Measurements from ENCODE around the gene LLGL1. TPM values are rescaled to one million over a fixed set of nuclear protein-coding genes. Genes with fewer than 3 reads are reported as not detected.

Gene LLGL1
- polyA plus RNA-seq, 2 of the 4 experiments (the other 2 are of a cell fraction) = 11.2 to 19.3 TPM

DNA sequence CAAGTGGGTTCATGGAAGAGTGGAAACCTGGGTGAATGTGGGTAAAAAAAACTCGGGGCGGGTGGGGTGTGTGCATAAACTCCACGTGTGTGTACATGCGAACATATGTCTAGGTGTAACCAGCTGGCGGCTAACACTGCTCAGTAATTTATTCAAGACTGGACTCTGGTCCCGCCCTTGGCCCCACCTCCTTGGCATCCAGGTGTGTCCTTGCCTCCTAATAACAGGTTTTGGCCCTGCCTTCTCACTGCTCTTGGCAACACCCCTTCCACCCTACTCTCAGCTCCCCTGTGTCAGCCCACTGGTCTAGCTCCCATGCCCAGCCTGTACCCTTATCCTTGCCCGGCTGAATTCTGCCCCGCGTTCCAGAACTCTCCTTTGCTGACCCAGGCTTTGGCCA lies 24.8 kb downstream of the LLGL1 start:
- Histone ChIP-seq H3K9me3 (no peaks in the 10 kb centered on the region), H3K4me2 (no peak overlapping the region), H3K4me3 (no peak overlapping the region), H3K27ac (no peak overlapping the region), H3K4me1 (peaks cover 10% of the 10 kb centered on the region; the same call in 2 of the 3 replicates)
- ATAC-seq = no peak
- TF ChIP-seq RNF2 (IDR thresholded peaks at IDR 0.05; ENCODE audit: borderline replicate concordance, low read depth) (no peak), EHF (CRISPR knock-in tag; IDR thresholded peaks at IDR 0.05) (no peak), HOXB5 (CRISPR knock-in tag; IDR thresholded peaks at IDR 0.05) (no peak), SMC3 (IDR thresholded peaks at IDR 0.05) (no peak), ZC3H11A (IDR thresholded peaks at IDR 0.05) (no peak), BHLHE40 (IDR thresholded peaks at IDR 0.05; ENCODE audit: low read depth, low read length) (no peak), TP53 (CRISPR knock-in tag; IDR thresholded peaks at IDR 0.05) (no peak), TFCP2L1 (CRISPR knock-in tag; IDR thresholded peaks at IDR 0.05) (no peak), RCOR1 (IDR thresholded peaks at IDR 0.05; ENCODE audit: low read depth, low read length) (no peak), RFX5 (IDR thresholded peaks at IDR 0.05) (no peak), EP300 (IDR thresholded peaks at IDR 0.05) (no peak), FOSB (CRISPR knock-in tag; IDR thresholded peaks at IDR 0.05) (no peak)
- TF ChIP-seq, protein P1, sequence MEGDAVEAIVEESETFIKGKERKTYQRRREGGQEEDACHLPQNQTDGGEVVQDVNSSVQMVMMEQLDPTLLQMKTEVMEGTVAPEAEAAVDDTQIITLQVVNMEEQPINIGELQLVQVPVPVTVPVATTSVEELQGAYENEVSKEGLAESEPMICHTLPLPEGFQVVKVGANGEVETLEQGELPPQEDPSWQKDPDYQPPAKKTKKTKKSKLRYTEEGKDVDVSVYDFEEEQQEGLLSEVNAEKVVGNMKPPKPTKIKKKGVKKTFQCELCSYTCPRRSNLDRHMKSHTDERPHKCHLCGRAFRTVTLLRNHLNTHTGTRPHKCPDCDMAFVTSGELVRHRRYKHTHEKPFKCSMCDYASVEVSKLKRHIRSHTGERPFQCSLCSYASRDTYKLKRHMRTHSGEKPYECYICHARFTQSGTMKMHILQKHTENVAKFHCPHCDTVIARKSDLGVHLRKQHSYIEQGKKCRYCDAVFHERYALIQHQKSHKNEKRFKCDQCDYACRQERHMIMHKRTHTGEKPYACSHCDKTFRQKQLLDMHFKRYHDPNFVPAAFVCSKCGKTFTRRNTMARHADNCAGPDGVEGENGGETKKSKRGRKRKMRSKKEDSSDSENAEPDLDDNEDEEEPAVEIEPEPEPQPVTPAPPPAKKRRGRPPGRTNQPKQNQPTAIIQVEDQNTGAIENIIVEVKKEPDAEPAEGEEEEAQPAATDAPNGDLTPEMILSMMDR (IDR thresholded peaks at IDR 0.05) = no peak
- TF ChIP-seq, protein P2, sequence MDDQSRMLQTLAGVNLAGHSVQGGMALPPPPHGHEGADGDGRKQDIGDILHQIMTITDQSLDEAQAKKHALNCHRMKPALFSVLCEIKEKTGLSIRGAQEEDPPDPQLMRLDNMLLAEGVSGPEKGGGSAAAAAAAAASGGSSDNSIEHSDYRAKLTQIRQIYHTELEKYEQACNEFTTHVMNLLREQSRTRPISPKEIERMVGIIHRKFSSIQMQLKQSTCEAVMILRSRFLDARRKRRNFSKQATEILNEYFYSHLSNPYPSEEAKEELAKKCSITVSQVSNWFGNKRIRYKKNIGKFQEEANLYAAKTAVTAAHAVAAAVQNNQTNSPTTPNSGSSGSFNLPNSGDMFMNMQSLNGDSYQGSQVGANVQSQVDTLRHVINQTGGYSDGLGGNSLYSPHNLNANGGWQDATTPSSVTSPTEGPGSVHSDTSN (IDR thresholded peaks at IDR 0.05) = no peak
- TF ChIP-seq, protein P3, sequence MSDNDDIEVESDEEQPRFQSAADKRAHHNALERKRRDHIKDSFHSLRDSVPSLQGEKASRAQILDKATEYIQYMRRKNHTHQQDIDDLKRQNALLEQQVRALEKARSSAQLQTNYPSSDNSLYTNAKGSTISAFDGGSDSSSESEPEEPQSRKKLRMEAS (IDR thresholded peaks at IDR 0.05) = no peak
- 87% methylated on average over 9 of the region's 9 CpGs for WGBS (ENCODE audit: missing lambda C conversion rate)
- no peak for FAIRE-seq
- CTCF ChIA-PET = interaction anchor here (0.9 to 6.8 kb wide), 4 partner anchors 13 to 58 kb away, joined by 3 to 103 read pairs (median 16); no protein-coding TSS in a partner anchor
- POLR2A ChIA-PET = no interaction called here
- DNase-seq (ENCODE audit: low read depth in 1 of 2, low spot score in 1 of 2) = no peak

DNA sequence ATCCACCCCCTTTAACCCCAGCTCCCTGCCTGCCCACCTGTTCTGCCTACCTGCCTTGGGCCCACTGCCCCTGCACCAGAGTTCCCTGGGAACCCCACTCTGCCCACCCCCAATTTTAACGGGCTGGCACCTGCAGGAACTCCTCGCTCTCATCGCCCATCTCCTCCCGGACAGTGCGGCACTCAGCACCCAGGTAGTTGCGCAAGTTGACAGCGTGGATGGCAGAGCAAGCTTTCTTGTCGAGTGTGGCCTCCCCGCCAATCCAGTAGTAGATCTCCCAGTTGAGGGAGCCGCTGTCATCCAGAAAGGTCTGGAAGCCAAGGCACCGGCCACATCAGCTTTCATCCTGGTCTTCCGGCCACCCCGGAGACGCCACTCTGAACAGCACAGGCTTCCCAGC lies 25.3 kb downstream of the LLGL1 start:
- ATAC-seq = no peak
- ChIA-PET POLR2A (no interaction called here), CTCF (interaction anchor here (0.9 to 6.8 kb wide), 4 partner anchors 12 to 58 kb away, joined by 3 to 103 read pairs (median 16); no protein-coding TSS in a partner anchor)

DNA sequence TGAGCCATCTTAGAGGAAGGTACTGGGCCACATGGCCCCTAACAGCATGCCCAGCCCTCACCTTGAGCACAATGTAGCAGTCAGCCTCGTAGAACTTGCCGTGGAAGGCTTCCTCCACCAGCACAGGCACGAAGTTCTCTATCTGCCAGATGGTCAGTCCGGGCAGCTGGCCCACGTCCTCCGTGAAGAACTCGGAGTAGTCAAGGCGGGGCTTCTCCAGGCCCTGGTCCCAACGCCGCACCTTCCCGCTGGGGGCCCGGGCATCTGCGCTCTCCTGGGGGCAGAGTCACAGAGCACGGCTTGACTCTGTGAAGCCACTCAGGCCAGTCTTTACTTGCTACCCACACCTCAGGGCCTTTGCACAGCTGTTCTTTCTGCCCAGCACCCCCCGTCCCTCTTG lies 25.8 kb downstream of the LLGL1 start:
- Histone ChIP-seq H3K27ac (no peak overlapping the region), H3K9me3 (no peaks in the 10 kb centered on the region), H3K4me2 (no peak overlapping the region), H3K4me3 (no peak overlapping the region), H3K4me1 (peaks cover 10% of the 10 kb centered on the region; the same call in 2 of the 3 replicates)
- ATAC-seq (no peak), FAIRE-seq (no peak), DNase-seq (ENCODE audit: low read depth in 1 of 2, low spot score in 1 of 2) (no peak)
- WGBS (ENCODE audit: missing lambda C conversion rate) = 95% methylated on average over 15 of the region's 15 CpGs
- TF ChIP-seq HDAC2 (IDR thresholded peaks at IDR 0.05) = no peak
- TF ChIP-seq, protein P4, sequence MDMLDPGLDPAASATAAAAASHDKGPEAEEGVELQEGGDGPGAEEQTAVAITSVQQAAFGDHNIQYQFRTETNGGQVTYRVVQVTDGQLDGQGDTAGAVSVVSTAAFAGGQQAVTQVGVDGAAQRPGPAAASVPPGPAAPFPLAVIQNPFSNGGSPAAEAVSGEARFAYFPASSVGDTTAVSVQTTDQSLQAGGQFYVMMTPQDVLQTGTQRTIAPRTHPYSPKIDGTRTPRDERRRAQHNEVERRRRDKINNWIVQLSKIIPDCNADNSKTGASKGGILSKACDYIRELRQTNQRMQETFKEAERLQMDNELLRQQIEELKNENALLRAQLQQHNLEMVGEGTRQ (IDR thresholded peaks at IDR 0.05) = no peak
- TF ChIP-seq, protein P5, sequence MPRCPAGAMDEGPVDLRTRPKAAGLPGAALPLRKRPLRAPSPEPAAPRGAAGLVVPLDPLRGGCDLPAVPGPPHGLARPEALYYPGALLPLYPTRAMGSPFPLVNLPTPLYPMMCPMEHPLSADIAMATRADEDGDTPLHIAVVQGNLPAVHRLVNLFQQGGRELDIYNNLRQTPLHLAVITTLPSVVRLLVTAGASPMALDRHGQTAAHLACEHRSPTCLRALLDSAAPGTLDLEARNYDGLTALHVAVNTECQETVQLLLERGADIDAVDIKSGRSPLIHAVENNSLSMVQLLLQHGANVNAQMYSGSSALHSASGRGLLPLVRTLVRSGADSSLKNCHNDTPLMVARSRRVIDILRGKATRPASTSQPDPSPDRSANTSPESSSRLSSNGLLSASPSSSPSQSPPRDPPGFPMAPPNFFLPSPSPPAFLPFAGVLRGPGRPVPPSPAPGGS (IDR thresholded peaks at IDR 0.05) = no peak
- TF ChIP-seq MYC (IDR thresholded peaks at IDR 0.05; ENCODE audit: borderline replicate concordance, low read length) = no peak
- TF ChIP-seq ESRRA (IDR thresholded peaks at IDR 0.05; ENCODE audit: borderline replicate concordance, low read length) = no peak
- no peak for TF ChIP-seq TFCP2L1 (CRISPR knock-in tag; IDR thresholded peaks at IDR 0.05)
- no peak for TF ChIP-seq ZFP36 (IDR thresholded peaks at IDR 0.05; ENCODE audit: borderline replicate concordance, partially characterized antibody)
- TF ChIP-seq CHD2 (IDR thresholded peaks at IDR 0.05; ENCODE audit: low read length, partially characterized antibody) = no peak
- TF ChIP-seq, protein P6, sequence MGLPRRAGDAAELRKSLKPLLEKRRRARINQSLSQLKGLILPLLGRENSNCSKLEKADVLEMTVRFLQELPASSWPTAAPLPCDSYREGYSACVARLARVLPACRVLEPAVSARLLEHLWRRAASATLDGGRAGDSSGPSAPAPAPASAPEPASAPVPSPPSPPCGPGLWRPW (IDR thresholded peaks at IDR 0.05) = no peak
- POLR2A ChIA-PET = no interaction called here
- CTCF ChIA-PET = interaction anchor here (1.6 to 6.8 kb wide), 3 partner anchors 12 to 33 kb away, joined by 3 to 103 read pairs (median 30); no protein-coding TSS in a partner anchor

More for the DNA sequence above, 25.3 kb downstream of the LLGL1 start:
- TF ChIP-seq CEBPB (IDR thresholded peaks at IDR 0.05) (peak; percentile 9 to 47; a peak in 1 of 4 replicates), CBX8 (IDR thresholded peaks at IDR 0.05) (no peak), PHF8 (IDR thresholded peaks at IDR 0.05; ENCODE audit: borderline replicate concordance, low read depth) (no peak), HEYL (CRISPR knock-in tag; IDR thresholded peaks at IDR 0.05) (no peak)
- FAIRE-seq (no peak), DNase-seq (ENCODE audit: low read depth in 1 of 2, low spot score in 1 of 2) (no peak)
- H3K4me3 ChIP-seq = no peak overlapping the region
- no peak overlapping the region for H3K27ac ChIP-seq
- WGBS (ENCODE audit: missing lambda C conversion rate) = 93% methylated on average over 10 of the region's 14 CpGs
- peaks cover 10% of the 10 kb centered on the region; the same call in 2 of the 3 replicates for H3K4me1 ChIP-seq
- H3K4me2 ChIP-seq = no peak overlapping the region
- no peaks in the 10 kb centered on the region for H3K9me3 ChIP-seq

Measured in A549 (cell line).